Fibroblast of skin of back (primary cell): ENCODE results near the gene NCLN.
A peak's percentile ranks its signal among the peaks of the same experiment; 100 is the strongest.
"Not testable (repeated sequence)": the region's sequence is repeated elsewhere in the genome, so short reads cannot be mapped to it uniquely, and the experiment has no call there.

Experiments
- DNase-seq: peaks from one replicate; pipeline ENCODE4 v3.0.0-alpha.2; 2013

Gene NCLN

GRCh38 chr19:3154957-3155736 lies 30.6 kb upstream of the NCLN start:
- peak; percentile 100 for DNase-seq

- no peak for DNase-seq
Measured at GRCh38 chr19:3157096-3157845, 28.5 kb upstream of the NCLN start.

- no peak for DNase-seq
Measured at GRCh38 chr19:3159565-3159964, 26.2 kb upstream of the NCLN start.

- no peak for DNase-seq
Measured at GRCh38 chr19:3160219-3160618, 25.5 kb upstream of the NCLN start.

- peak; percentile 25 for DNase-seq
Measured at GRCh38 chr19:3161453-3161852, 24.3 kb upstream of the NCLN start.

- peak; percentile 24 for DNase-seq
Measured at GRCh38 chr19:3162418-3163229, 23.1 kb upstream of the NCLN start.

- DNase-seq = peak; percentile 57
Measured at GRCh38 chr19:3163230-3163886, 22.4 kb upstream of the NCLN start.

- no peak for DNase-seq
Measured at GRCh38 chr19:3163943-3164342, 21.8 kb upstream of the NCLN start.

- DNase-seq = no peak
Measured at GRCh38 chr19:3167533-3168272, 18.0 kb upstream of the NCLN start.

GRCh38 chr19:3171894-3172672 lies 13.6 kb upstream of the NCLN start:
- no peak for DNase-seq

GRCh38 chr19:3172673-3173000 lies 13.1 kb upstream of the NCLN start:
- DNase-seq = not testable (repeated sequence)

- DNase-seq = peak; percentile 60
Measured at GRCh38 chr19:3175781-3176714, 9.7 kb upstream of the NCLN start.

- peak; percentile 63 for DNase-seq
Measured at GRCh38 chr19:3176715-3177501, 8.8 kb upstream of the NCLN start.

- no peak for DNase-seq
Measured at GRCh38 chr19:3178377-3178972, 7.3 kb upstream of the NCLN start, which contains the start of gene S1PR4. TSS of gene S1PR4 (plus strand) at chr19:3178769. CDS start at chr19:3178793, 24 bp downstream.

- no peak for DNase-seq
Measured at GRCh38 chr19:3178973-3179738, 6.6 kb upstream of the NCLN start.

- DNase-seq = no peak
Measured at GRCh38 chr19:3179739-3180293, 5.9 kb upstream of the NCLN start.
